ENCODE results near the gene ACMSD.
"Not testable (repeated sequence)": the region's sequence is repeated elsewhere in the genome, so short reads cannot be mapped to it uniquely, and the experiment has no call there.

The ACMSD gene

DNA sequence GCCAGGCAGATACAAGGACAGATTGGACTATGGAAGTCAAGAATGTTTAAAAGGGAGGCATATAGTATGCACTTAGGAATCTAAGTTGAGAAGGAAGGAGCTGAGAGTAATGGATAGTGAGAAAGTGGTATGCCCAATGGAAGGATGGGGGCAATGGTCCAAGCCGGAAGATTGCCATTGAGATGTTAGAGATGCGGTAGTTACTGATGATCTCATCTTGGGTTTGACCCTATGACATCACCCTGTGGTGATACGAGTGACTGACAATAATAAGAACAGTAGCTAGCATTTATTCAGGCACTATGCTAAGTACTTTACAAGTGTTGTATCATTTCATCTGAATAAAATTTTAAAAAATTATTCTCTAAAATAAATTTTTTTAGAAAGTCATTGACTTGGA is 38.5 kb upstream of the ACMSD start:
- Histone ChIP-seq H3K4me1 (no peaks in the 10 kb centered on the region), H3K9me3 (peaks cover 0 to 11% (median 0%) of the 10 kb centered on the region in 3 donors), H3K27ac (no peak overlapping the region), H3K27me3 (no peaks in the 10 kb centered on the region), H3K36me3 (no peaks in the 10 kb centered on the region), H3K4me3 (no peak overlapping the region)
- intact Hi-C loops (cut with DNase I; ENCODE audit: low total_unique reads), result no loop called here
- TF ChIP-seq, protein P1, sequence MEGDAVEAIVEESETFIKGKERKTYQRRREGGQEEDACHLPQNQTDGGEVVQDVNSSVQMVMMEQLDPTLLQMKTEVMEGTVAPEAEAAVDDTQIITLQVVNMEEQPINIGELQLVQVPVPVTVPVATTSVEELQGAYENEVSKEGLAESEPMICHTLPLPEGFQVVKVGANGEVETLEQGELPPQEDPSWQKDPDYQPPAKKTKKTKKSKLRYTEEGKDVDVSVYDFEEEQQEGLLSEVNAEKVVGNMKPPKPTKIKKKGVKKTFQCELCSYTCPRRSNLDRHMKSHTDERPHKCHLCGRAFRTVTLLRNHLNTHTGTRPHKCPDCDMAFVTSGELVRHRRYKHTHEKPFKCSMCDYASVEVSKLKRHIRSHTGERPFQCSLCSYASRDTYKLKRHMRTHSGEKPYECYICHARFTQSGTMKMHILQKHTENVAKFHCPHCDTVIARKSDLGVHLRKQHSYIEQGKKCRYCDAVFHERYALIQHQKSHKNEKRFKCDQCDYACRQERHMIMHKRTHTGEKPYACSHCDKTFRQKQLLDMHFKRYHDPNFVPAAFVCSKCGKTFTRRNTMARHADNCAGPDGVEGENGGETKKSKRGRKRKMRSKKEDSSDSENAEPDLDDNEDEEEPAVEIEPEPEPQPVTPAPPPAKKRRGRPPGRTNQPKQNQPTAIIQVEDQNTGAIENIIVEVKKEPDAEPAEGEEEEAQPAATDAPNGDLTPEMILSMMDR (IDR thresholded peaks at IDR 0.05), result no peak
- no peak for DNase-seq

DNA sequence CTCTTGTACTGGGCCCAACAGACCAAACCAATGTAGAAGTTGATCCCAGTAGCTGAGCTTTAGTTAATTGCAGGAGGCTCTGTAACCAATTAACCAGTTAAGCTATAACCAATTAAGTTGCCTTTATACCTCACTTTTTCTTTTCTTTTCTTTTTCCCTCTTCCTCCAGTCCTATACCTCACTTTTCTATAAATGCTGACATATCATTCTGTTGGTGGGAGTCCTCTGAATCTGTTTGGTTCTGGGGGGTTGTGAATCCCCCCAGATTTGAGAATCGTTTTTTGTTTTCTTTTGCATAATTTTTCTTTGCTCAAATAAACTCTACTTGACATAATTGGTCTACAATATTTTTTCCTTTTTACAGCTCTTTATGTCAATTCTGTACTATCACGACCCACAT is 38.1 kb upstream of the ACMSD start:
- Histone ChIP-seq H3K4me3 (no peak overlapping the region), H3K27me3 (no peaks in the 10 kb centered on the region), H3K36me3 (no peaks in the 10 kb centered on the region), H3K27ac (no peak overlapping the region), H3K4me1 (no peaks in the 10 kb centered on the region), H3K9me3 (peaks cover 0 to 11% (median 0%) of the 10 kb centered on the region in 3 donors)
- intact Hi-C loops (cut with DNase I; ENCODE audit: low total_unique reads), result no loop called here
- TF ChIP-seq, protein P1 (IDR thresholded peaks at IDR 0.05), result no peak
- DNase-seq, result no peak

DNA sequence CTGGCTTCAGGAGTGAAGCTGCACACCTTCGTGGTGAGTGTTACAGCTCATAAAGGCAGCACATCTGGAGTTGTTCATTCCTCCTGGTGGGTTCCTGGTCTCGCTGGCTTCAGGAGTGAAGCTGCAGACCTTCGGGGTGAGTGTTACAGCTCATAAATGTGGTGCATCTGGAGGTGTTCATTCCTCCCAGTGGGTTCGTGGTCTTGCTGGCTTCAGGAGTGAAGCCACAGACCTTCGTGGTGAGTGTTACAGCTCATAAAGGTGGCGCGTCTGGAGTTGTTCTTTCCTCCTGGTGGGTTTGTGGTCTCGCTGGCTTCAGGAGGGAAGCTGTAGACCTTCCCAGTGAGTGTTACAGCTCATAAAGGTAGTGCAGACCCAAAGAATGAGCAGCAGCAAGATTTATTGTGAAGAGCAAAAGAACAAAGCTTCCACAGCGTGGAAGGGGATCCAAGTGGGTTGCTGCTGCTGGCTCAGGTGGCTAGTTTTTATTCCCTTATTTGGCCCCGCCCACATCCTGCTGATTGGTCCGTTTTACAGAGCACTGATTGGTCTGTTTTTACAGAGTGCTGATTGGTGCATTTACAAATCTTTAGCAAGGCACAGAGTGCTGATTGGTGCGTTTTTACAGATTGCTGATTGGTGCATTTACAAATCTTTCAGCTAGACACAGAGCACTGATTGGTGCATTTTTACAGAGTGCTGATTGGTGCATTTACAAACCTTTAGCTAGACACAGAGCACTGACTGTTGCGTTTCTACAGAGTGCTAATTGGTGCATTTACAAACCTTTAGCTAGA is 34.6 kb upstream of the ACMSD start:
- peaks cover 0 to 11% (median 0%) of the 10 kb centered on the region in 3 donors for H3K9me3 ChIP-seq
- H3K36me3 ChIP-seq; DNase-seq; intact Hi-C loops (cut with DNase I; ENCODE audit: low total_unique reads); H3K27me3 ChIP-seq; H3K4me1 ChIP-seq; H3K27ac ChIP-seq; H3K4me3 ChIP-seq: not testable (repeated sequence)

DNA sequence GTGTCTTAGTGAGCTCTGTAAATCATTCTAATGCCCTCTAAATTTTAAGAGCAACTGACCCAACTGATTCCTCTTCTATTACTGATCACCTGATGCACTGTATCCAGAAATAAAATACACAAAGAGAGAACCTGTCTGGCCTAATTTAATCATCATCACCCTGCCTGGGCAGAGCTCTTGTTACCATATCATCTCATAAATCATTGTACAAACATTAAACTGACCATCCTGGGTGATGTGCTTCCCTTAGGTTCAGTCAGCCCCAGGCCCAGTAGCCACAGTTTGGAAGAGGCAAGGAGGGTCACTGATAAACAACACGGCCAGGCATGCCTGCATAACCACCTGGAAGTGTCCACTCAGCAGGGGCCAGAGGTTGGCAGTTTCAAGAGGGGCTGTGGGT is 22.7 kb upstream of the ACMSD start:
- intact Hi-C loops (cut with DNase I; ENCODE audit: low total_unique reads), result no loop called here
- no peak overlapping the region for H3K27ac ChIP-seq
- H3K27me3 ChIP-seq, result no peaks in the 10 kb centered on the region
- H3K36me3 ChIP-seq, result no peaks in the 10 kb centered on the region
- no peaks in the 10 kb centered on the region for H3K4me1 ChIP-seq
- H3K9me3 ChIP-seq, result peaks cover 0 to 12% (median 11%) of the 10 kb centered on the region in 3 donors
- TF ChIP-seq, protein P1 (IDR thresholded peaks at IDR 0.05), result no peak
- no peak for DNase-seq
- no peak overlapping the region for H3K4me3 ChIP-seq

DNA sequence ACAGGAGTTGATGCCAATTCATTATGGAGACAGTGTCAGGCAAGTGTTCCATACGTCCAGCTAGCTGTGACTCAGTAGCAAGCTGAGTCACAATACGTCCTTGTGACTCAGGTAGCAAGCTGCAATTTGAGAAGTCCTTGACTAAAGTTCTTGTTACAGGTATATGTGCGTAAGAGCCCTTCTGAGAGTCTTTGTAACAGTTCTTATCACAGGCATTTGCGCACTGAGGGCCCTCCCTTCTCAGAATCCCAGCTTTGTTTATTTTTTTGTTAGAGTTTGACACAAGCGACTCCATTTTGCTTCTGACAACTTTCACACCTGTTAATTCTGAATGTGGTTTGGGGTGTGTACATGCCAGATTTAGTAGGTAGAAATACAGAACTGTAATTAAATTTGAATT is 20.1 kb upstream of the ACMSD start:
- Histone ChIP-seq H3K4me1 (no peaks in the 10 kb centered on the region), H3K27ac (no peak overlapping the region), H3K4me3 (no peak overlapping the region), H3K9me3 (no peaks in the 10 kb centered on the region), H3K36me3 (no peaks in the 10 kb centered on the region), H3K27me3 (no peaks in the 10 kb centered on the region)
- intact Hi-C loops (cut with DNase I; ENCODE audit: low total_unique reads), result no loop called here
- TF ChIP-seq, protein P1 (IDR thresholded peaks at IDR 0.05), result no peak
- no peak for DNase-seq

DNA sequence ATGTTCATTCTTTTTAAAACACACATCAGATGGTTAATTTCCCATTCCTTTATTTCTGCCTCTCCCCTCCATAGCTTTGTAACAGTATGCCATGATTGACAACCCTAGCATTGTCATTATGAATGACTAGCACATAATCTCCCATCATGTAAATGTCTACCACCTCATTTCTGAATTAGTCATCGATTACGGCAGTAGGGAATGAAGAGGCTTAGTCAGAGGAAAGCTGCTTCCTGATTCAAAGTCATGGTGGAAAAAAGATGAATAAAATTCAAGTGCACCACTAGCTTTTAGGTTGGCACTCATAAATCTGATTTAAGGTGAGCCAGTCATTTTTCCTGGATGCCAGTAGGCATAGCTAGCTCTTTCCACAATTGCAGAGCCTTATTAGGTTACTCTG is 19.1 kb upstream of the ACMSD start:
- no peak for DNase-seq
- H3K4me3 ChIP-seq, result no peak overlapping the region
- no peaks in the 10 kb centered on the region for H3K4me1 ChIP-seq
- no peaks in the 10 kb centered on the region for H3K36me3 ChIP-seq
- no peaks in the 10 kb centered on the region for H3K9me3 ChIP-seq
- no peak overlapping the region for H3K27ac ChIP-seq
- no peaks in the 10 kb centered on the region for H3K27me3 ChIP-seq
- intact Hi-C loops (cut with DNase I; ENCODE audit: low total_unique reads), result no loop called here
- TF ChIP-seq, protein P1 (IDR thresholded peaks at IDR 0.05), result no peak

All from tibial artery (tissue), 4 donors.